ENCODE data around the gene ADARB2.

GRCh38 chr10:1411956-1412355 lies 325.4 kb downstream of the ADARB2 start:
- TF ChIP-seq CTCF (IDR thresholded peaks at IDR 0.05): no peak
- TF ChIP-seq POLR2A (IDR thresholded peaks at IDR 0.05): no peak
